GM21528 (cell line): ENCODE results near the gene CXCL6.

Source experiments
- ATAC-seq: cut with Tn5 transposase; IDR thresholded peaks from one replicate; pipeline ENCODE4 v1.9.1; 2021; ENCODE audit warnings: mild to moderate bottlenecking, moderate library complexity; ENCODE audit not compliant: unreplicated experiment, low FRiP score

The CXCL6 gene

GRCh38 chr4:73865431-73866096, 29.1 kb downstream of the CXCL6 start:
- no peak for ATAC-seq

GRCh38 chr4:73866246-73866645, 29.8 kb downstream of the CXCL6 start:
- ATAC-seq: no peak

DNA sequence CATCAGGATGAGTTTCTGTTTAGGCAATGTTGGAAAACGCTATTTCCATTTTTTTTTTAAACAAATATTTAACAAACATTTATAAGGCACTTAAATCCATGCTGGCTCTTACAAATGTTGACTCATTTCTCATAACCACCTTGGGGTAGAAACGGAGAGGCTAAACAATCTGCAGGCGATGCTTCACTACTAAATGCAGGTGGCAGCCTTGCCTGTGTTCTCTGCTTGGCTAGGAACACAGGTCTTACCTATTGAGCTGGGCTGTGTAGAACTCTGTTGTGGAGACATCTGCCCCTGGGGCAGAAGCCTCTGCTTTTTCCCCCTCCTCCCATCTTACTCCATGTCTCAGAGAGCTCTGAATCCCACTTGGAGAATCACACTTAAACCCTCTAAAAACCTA, 31.3 kb downstream of the CXCL6 start:
- no peak for ATAC-seq

- ATAC-seq: no peak
Observed at GRCh38 chr4:73868206-73869129, 32.0 kb downstream of the CXCL6 start.

DNA sequence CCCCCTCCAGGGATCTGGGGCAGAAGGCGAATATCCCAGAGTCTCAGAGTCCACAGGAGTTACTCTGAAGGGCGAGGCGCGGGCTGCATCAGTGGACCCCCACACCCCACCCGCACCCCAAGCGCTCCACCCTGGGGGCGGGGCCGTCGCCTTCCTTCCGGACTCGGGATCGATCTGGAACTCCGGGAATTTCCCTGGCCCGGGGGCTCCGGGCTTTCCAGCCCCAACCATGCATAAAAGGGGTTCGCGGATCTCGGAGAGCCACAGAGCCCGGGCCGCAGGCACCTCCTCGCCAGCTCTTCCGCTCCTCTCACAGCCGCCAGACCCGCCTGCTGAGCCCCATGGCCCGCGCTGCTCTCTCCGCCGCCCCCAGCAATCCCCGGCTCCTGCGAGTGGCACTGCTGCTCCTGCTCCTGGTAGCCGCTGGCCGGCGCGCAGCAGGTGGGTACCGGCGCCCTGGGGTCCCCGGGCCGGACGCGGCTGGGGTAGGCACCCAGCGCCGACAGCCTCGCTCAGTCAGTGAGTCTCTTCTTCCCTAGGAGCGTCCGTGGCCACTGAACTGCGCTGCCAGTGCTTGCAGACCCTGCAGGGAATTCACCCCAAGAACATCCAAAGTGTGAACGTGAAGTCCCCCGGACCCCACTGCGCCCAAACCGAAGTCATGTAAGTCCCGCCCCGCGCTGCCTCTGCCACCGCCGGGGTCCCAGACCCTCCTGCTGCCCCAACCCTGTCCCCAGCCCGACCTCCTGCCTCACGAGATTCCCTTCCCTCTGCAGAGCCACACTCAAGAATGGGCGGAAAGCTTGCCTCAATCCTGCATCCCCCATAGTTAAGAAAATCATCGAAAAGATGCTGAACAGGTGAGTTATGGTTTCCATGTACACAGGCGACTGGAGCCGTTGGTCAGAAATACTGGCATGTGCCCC, 32.9 kb downstream of the CXCL6 start, which contains the start of gene CXCL1:
CXCL1 (plus strand) TSS at position 264 of the 926 bp plus-strand sequence; CDS start at position 342, 78 bp downstream.
- ATAC-seq: no peak

GRCh38 chr4:73870260-73870659, 33.8 kb downstream of the CXCL6 start:
- no peak for ATAC-seq

DNA sequence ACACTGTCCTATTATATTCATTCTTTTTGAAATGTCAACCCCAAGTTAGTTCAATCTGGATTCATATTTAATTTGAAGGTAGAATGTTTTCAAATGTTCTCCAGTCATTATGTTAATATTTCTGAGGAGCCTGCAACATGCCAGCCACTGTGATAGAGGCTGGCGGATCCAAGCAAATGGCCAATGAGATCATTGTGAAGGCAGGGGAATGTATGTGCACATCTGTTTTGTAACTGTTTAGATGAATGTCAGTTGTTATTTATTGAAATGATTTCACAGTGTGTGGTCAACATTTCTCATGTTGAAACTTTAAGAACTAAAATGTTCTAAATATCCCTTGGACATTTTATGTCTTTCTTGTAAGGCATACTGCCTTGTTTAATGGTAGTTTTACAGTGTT, 34.3 kb downstream of the CXCL6 start:
- no peak for ATAC-seq

DNA sequence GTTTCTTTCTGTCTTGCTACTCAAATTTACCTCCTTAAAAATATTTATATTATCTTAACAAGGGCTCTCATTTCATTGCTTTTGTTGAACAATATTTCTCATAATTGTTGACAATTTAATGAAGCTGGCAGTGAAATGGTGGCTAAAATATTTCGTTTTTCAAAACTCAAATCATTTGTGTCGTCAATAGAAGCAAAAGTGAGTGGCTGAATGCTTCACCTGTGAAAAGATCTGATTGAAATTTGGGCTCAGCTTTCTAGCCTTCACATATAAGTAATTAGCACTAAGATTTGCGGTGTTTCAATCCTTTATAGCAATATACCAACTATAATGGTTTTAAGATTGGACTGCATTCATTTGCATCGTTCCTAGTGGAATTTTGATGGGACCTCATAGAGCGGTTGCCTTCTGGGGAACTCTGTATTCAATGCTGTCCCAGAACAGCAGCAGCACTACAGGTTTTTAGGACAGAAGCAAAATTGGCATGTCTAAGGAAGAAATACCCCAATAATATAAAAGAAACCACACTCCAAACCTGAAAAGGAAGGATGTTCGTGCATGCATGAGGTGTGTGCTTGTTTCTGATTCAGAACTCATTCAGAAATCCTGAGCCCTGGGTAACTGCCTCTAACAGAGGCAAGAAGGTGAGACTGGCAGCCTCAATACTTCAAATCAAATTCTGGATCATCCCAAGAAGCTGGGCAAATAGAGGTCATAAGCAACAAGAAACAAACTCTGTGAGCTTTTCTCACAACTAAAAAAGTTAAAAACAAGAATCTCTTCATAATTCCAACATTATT, 35.2 kb downstream of the CXCL6 start:
- ATAC-seq: no peak

DNA sequence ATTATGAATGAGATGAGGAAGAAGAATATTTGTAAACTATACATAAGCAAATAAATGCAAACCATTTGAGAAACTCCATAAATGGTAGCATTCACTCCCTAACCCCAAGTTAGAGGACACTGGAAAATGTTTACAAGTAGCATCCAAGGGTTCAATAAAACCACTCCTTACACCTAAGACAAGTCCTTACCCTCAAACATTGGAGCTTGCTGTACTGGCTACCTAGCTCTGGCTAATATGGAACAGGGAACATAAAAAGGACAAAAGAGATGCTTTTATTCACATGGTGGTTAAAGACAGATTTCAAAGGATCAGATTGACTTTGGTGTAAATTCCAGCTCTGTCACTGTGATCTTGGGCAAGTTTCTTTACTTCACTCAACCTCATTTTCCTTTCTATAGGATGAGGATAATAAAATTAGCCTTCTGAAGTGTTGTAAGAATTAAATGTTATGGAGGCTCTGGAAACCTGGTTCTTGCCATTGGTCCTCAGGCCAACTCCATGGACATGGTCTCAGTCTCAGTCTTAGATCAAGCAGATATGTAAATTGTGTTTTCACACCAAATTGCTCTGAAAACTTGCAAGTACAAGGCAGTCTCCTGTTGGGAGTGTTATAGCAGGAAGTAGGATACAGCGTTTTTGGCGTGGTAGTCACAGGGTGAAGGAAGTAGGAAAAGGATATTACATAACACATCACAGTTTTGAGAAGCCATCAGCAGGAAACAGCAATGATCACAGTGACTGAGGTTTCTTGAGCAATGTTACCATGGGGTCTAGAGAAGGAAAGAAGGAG, 36.0 kb downstream of the CXCL6 start:
- no peak for ATAC-seq

DNA sequence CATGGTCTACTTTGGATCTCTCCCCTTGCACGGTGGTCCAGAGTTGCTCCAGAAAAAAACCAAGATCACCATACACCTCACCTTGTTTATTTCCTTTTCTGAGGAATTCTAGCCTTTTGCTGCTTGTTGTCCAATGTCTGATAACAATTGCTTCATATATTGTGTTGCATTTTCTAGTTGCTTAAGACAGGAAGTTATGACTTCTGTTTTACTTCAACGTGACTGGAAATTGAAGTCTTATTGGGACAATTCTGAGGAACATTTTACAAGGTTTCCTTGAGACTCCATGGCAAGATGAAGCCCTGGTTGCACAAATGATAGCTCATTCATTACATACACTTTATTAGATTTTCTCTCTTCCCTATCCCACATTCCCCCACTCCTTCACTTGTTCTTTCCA, 37.9 kb downstream of the CXCL6 start:
- no peak for ATAC-seq

GRCh38 chr4:73875401-73875800, 38.9 kb downstream of the CXCL6 start:
- ATAC-seq: no peak

DNA sequence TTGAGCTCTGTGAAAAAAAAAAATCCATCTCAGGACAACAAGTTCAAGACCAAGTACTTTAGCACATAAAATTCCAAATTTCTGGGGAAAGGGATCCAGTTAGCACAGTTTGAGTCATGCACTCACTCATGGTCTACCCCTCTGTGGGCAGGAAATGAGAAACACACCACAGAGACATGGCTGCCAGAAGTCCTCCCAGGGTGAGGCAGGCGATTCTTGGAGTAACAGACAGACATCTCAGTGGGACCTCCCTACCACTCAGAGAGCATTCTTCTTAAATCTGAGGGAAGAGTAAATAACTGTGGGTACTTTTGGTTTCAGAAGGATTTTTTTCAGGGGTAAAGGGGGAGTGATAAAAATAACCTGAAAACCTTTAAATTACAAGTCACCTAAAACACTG, 46.8 kb downstream of the CXCL6 start:
- ATAC-seq: no peak

- ATAC-seq: no peak
Observed at GRCh38 chr4:73885574-73886267, 49.2 kb downstream of the CXCL6 start.
